Astrocyte of the spinal cord (primary cell): ENCODE data around the gene KRTAP16-1.
A peak's percentile ranks its signal among the peaks of the same experiment; 100 is the strongest.

Source experiments
- DNase-seq: peaks from one replicate; pipeline ENCODE4 v3.0.0; 2011; ENCODE audit warnings: low read depth, low spot score
- H3K4me3 ChIP-seq: 2 replicates; pipeline ENCODE4 v1.5.1; 2011; ENCODE audit warnings: low read depth, mild to moderate bottlenecking, low read length, moderate library complexity
- in situ Hi-C: cut with HindIII; loops from 2 replicates; pipeline ENCODE4 v1.10.0; 2017; ENCODE audit warnings: low sequenced_read_pairs
- TF ChIP-seq, protein P1 (sequence below): IDR thresholded peaks from 2 replicates; pipeline ENCODE4 v1.5.1; 2012; ENCODE audit warnings: low read depth, mild to moderate bottlenecking, low read length, inconsistent platforms

Gene KRTAP16-1

DNA sequence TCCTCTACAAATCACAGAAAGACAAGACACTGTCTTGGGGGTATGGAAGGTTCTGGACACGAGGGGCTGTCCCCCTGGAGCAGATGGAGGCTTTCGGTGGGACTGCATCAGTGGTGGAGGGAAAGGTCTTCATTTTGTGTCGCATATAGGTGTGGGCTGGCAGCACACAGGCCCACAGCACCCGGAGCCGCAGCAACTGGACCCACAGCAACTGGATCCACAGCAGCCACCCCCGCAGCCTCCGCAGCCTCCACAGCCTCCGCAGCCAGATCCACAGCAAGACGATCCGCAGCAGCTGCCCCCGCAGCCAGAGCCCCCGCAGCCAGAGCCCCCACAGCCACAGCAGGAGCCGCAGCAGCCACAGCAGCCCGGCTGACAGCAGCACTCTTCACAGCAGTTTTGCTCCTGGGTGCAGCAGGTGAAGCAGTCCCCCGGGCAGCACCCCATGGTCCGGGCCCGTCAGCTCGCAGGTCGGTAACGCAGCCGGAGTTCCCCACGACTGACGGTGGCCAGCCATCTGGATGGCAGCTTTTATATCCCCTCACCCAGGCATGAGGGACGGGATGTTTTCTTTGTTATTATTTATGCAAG lies 6.2 kb upstream of the KRTAP16-1 start, which contains the start of gene KRTAP17-1:
KRTAP17-1 (minus strand) TSS at position 507 of the 591 bp plus-strand sequence; CDS start at position 447, 60 bp downstream.
- DNase-seq = no peak
- in situ Hi-C loops = no loop called here
- TF ChIP-seq, protein P1, sequence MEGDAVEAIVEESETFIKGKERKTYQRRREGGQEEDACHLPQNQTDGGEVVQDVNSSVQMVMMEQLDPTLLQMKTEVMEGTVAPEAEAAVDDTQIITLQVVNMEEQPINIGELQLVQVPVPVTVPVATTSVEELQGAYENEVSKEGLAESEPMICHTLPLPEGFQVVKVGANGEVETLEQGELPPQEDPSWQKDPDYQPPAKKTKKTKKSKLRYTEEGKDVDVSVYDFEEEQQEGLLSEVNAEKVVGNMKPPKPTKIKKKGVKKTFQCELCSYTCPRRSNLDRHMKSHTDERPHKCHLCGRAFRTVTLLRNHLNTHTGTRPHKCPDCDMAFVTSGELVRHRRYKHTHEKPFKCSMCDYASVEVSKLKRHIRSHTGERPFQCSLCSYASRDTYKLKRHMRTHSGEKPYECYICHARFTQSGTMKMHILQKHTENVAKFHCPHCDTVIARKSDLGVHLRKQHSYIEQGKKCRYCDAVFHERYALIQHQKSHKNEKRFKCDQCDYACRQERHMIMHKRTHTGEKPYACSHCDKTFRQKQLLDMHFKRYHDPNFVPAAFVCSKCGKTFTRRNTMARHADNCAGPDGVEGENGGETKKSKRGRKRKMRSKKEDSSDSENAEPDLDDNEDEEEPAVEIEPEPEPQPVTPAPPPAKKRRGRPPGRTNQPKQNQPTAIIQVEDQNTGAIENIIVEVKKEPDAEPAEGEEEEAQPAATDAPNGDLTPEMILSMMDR = no peak
- H3K4me3 ChIP-seq = no peak within 1 kb of the TSS

DNA sequence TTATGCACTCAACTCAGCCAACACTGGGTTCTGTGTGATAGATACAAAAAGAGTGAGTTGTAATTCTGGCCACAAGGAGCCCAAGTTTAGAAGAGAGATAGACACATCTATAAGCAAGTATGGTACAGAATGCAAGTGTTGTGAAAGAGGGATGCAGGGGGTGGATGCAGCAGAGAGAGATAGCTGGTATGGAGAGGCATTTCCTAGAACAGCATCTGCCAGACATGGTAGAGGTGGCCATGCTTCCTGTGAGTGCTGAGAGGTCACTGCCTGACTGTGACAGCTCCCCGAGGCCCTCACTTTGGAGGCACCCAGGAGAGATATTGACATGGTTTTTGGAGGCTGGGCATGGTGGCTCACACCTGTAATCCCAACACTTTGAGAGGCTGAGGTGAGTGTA lies 2.0 kb upstream of the KRTAP16-1 start:
- H3K4me3 ChIP-seq = no peak overlapping the region
- in situ Hi-C loops = no loop called here
- DNase-seq = no peak
- TF ChIP-seq, protein P1 = no peak

DNA sequence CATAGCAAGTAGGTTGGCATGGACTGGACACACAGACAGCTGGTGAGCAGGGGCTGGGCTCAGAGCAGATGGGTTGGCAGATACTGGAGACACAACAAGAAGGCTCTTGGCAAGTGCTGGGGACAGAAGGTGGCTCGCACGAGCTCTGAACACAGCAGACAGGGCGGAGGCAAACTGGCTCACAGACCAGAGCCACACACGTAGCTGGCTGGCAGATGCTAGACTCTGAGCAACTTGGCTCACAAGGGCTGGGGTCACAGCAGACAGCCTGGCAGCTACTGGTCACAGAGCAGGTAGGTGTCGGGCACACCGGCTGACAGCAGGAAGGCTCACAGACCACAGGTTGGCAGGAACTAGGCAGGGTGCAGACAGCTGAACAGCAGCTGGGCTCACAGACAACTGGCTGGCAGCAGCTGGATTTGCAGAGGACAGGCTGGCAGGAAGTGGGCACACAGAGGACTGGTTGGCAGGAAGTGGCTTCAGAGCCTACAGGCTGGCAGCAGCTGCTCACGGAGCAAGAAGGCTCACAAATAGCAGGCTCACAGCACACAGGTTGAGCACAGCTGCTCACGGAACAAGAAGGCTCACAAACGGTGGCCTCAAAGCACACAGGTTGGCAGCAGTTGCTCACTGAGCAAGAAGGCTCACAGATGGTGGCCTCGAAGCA lies 725 bp downstream of the KRTAP16-1 start:
- H3K4me3 ChIP-seq = no peak overlapping the region
- no peak for DNase-seq
- in situ Hi-C loops = no loop called here
- TF ChIP-seq, protein P1 = no peak

DNA sequence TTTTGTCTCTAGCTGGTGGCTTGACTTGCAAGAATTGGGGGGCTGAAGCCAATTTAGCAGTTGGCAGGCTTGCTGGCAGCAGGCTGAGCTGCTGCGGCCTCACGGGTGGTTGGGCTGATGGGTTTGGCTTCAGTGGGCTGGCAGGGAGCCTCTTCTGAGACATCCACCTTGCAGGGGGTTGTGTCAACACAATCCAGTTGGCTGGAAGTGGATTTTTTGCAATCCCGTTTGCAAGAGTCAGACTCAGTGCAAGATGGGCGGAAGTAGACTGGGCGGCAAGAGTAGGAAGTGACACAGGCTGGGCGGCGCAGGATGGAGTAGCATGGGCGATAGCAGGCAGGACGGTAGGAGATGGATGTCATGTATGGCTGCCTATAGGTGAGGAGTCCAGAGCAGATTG lies 1.5 kb downstream of the KRTAP16-1 start:
- no peak overlapping the region for H3K4me3 ChIP-seq
- TF ChIP-seq, protein P1 = no peak
- in situ Hi-C loops = no loop called here
- DNase-seq = peak; percentile 63

DNA sequence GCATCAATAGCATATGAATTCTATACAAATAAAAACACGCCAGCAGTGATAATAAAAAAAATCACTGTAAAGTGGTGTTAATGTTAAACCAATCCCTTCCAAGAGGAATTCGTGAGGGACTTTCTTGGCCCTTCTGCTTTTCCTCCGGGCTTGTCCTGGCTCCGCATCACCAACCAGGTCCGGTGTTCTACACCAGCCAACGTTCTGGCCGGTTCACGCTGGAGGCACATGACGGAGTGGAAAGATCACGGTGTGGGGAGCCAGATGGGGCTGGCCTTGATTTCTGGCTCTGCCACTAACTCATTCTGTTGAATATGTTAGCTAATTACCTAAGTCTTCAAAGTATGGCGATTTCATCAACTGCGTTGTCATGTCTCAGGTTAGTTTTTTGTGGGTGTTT lies 5.0 kb downstream of the KRTAP16-1 start:
- no peak overlapping the region for H3K4me3 ChIP-seq
- in situ Hi-C loops = no loop called here
- TF ChIP-seq, protein P1 = no peak
- no peak for DNase-seq

DNA sequence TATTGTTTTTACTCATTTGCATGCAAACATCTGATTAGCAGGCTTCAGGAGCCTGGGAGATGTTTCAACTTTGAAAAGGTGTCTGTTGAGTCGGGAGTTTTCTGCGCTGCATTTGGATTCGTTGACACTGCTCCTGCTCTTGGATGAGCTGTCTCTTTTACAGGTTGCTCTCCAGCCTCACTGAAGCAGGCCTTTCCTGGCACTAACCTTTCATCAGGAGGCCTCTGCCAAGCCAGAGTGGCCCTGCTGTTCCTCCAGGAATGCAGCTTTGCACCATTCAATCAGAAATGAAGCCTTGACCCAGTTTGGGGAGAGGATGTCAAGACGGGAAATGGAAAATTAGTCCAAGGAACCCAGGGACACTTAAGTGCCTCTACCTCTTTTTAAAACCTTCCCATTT lies 6.1 kb downstream of the KRTAP16-1 start:
- TF ChIP-seq, protein P1 = no peak
- H3K4me3 ChIP-seq = no peak overlapping the region
- in situ Hi-C loops = no loop called here
- no peak for DNase-seq
